A549 (cell line): Measurements from ENCODE around the gene CDH6.

Experiments used
- CBX2 ChIP-seq: fragments of 200-600 bp; sonication (generic); IDR thresholded peaks from 2 replicates; pipeline ENCODE4 v1.6.1; 2016; ENCODE audit warnings: low read depth, mild to moderate bottlenecking, borderline replicate concordance
- CTCF ChIP-seq: fragments of >200 bp; sonication (Bioruptor Twin); formaldehyde crosslinking; IDR thresholded peaks from 3 replicates; pipeline ENCODE4 v1.5.1; 2016

GRCh38 chr5:31237174-31237573 lies 43.7 kb downstream of the CDH6 start:
- TF ChIP-seq CBX2 (no peak), CTCF (no peak)
